DMS 273 (cell line): Measurements from ENCODE around the gene RAB4B.
A peak's percentile ranks its signal among the peaks of the same experiment; 100 is the strongest.
"Not testable (repeated sequence)": the region's sequence is repeated elsewhere in the genome, so short reads cannot be mapped to it uniquely, and the experiment has no call there.

Source experiments
- DNase-seq: peaks from one replicate; lab custom pipeline; 2025; ENCODE audit not compliant: unreplicated experiment; lab: John Stamatoyannopoulos, UW

Gene RAB4B

GRCh38 chr19:40776932-40777644 is 959 bp upstream of the RAB4B start:
- peak; percentile 95 for DNase-seq

GRCh38 chr19:40777645-40777936 is 456 bp upstream of the RAB4B start:
- DNase-seq: no peak

GRCh38 chr19:40778706-40779284 is 748 bp downstream of the RAB4B start:
- DNase-seq: no peak

- DNase-seq: no peak
Measured at GRCh38 chr19:40780582-40780981, 2.5 kb downstream of the RAB4B start.

DNA sequence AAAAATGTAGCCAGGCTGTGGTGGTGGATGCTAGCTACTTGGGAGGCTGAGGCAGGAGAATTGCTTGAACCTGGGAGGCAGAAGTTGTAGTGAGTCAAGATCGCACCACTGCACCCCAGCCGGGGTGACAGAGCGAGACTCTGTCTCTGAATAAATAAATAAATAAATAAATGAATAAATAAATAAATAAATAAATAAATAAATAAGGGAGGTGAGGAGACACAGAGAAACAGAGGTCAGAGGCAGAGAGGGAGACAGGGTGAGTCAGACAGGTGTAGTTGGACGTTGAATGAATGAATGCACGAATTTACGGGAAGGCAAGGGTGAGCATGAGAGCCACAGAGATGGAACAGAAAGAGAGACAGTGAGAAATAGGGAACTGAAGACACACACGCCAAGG is 3.1 kb downstream of the RAB4B start:
- no peak for DNase-seq

GRCh38 chr19:40783711-40784110 is 5.7 kb downstream of the RAB4B start:
- DNase-seq: no peak

- DNase-seq: not testable (repeated sequence)
Measured at GRCh38 chr19:40784146-40784545, 6.1 kb downstream of the RAB4B start.

DNA sequence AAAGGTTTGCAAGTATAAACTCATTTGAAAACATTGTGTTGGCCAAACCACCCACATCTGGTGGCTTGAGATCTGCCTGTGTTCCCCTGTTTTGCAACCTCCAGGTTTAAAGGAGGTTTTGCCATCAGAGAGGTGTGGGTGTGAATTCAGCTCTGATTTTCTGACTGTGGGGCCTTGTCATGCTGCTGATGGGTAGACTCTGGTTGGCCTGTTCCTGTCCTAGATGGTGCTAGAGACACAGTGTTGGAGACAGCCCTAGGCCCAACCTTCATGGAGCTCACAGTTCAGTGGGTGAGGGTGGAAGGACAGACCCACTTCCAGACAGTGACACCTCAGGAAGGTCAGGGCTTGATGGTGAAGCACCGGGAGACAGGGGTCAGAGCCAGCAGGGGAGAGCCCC is 7.5 kb downstream of the RAB4B start:
- DNase-seq: no peak

DNA sequence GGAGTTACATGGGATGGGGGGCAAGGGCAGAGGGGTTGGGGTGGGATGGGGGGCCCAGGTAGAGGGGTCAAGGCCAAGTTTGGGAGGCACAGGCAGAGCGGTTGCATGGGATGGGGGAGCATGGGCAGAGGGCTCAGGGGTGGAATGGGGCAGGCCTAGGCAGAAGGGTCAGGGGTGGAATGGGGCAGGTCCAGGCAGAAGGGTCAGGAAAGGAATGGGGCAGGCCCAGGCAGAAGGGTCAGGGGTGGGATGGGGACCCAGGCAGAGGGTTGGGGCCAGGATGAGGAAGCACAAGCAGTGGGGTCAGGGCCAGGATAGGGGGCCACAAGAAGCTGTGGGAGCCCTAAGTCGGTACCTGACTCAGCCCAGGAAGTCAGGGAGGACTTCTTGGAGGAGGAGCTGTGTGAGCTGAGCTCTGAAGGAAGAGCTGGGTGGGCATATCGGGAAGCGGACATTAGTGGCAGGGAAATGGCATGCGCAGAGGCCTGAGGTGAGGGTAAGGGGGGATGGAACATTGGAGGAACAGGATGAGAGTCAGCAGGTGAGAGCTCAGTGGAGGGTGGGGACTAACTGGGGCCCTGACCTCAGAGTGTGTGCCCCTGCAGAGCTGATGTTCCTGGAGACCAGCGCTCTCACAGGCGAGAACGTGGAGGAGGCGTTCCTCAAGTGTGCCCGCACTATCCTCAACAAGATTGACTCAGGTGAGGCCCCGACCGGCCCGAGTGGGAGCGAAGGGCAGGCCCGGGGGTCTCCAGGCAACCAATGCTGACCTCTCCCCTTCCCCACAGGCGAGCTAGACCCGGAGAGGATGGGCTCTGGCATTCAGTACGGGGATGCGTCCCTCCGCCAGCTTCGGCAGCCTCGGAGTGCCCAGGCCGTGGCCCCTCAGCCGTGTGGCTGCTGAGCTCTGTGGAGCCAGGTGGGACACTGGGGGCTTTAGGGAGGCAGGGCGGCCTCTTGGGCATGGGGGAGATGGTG is 8.3 kb downstream of the RAB4B start:
- DNase-seq: no peak

DNA sequence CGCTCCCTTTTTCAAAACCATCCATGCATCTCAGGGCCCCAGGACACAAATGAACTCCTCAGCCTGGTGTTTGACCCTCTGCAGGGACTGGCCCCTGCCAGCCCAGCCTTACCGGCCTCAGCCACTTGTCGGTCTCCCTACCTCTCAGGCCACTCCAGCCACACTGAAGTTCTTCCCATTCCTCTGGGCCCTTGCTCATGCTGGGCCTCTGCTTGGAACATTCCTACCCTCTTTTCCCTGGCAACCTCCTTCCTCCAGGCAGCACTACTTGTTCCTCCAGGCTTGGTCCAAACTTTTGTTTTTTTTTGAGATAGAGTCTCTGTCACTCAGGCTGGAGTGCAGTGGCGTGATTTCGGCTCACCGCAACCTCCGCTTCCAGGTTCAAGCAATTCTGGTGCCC is 13.3 kb downstream of the RAB4B start:
- no peak for DNase-seq

GRCh38 chr19:40791996-40792395 is 13.9 kb downstream of the RAB4B start:
- DNase-seq: no peak

DNA sequence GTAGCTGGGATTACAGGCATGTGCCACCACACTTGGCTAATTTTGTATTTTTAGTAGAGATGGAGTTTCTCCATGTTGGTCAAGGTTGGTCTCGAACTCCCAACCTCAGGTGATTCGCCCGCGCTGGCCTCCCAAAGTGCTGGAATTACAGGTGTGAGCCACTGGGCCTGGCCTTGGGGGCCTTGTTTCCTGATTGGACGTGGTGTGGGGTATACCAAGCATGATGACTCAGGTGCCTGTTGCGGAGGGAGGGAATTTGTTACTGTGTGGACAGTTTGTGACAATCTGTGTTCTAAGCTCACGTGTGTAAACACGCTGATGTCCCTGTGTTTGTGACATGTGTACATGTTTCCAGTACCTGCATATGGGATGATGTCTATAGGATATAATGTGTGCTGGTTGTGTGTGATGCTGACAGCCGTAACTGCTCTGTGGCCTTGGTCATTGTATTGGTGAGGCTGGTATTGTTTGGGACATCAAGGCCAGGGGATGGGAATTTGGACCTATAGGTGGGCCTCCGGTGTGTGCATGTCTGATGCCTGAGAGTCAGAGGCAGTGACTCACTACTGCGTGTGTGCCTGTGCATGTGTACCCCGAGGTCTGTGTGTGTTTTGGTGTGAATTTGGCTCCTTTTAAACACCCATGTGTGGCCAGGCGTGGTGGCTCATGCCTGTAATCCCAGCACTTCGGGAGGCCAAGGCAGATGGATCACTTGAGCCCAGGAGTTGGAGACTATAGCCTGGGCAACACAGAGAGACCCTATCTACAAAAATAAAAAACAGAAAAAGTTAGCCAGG is 19.3 kb downstream of the RAB4B start:
- DNase-seq: no peak

- peak; percentile 64 for DNase-seq
Measured at GRCh38 chr19:40797963-40798682, 20.1 kb downstream of the RAB4B start.

GRCh38 chr19:40798683-40799557 is 20.9 kb downstream of the RAB4B start, which contains the start of gene EGLN2:
Gene EGLN2, plus strand, starts transcription at chr19:40799191. Its CDS starts 1,382 bp downstream, at chr19:40800573.
- peak; percentile 100 for DNase-seq

GRCh38 chr19:40799558-40800338 is 21.7 kb downstream of the RAB4B start:
- DNase-seq: peak; percentile 52

DNA sequence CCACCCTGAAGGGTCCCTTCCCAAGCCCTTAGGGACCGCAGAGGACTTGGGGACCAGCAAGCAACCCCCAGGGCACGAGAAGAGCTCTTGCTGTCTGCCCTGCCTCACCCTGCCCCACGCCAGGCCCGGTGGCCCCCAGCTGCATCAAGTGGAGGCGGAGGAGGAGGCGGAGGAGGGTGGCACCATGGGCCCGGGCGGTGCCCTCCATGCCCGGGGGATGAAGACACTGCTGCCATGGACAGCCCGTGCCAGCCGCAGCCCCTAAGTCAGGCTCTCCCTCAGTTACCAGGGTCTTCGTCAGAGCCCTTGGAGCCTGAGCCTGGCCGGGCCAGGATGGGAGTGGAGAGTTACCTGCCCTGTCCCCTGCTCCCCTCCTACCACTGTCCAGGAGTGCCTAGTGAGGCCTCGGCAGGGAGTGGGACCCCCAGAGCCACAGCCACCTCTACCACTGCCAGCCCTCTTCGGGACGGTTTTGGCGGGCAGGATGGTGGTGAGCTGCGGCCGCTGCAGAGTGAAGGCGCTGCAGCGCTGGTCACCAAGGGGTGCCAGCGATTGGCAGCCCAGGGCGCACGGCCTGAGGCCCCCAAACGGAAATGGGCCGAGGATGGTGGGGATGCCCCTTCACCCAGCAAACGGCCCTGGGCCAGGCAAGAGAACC is 22.4 kb downstream of the RAB4B start:
- DNase-seq: no peak

DNA sequence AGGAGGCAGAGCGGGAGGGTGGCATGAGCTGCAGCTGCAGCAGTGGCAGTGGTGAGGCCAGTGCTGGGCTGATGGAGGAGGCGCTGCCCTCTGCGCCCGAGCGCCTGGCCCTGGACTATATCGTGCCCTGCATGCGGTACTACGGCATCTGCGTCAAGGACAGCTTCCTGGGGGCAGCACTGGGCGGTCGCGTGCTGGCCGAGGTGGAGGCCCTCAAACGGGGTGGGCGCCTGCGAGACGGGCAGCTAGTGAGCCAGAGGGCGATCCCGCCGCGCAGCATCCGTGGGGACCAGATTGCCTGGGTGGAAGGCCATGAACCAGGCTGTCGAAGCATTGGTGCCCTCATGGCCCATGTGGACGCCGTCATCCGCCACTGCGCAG is 22.9 kb downstream of the RAB4B start:
- no peak for DNase-seq
